OCI-LY1 (cell line): ENCODE measurements around the gene SSBP3.

ENCODE experiments used
- CTCF ChIP-seq: fragments of 200-600 bp; sonication (generic), shearing (Covaris generic); IDR thresholded peaks from 2 replicates; pipeline ENCODE4 v1.5.1; 2017; ENCODE audit warnings: mild to moderate bottlenecking, antibody characterized with exemption, low read length, moderate library complexity, mixed read lengths
- EZH2 ChIP-seq: fragments of 200-600 bp; sonication (generic), shearing (Covaris generic); IDR thresholded peaks from 2 replicates; pipeline ENCODE4 v1.8.0; 2017; ENCODE audit warnings: borderline replicate concordance, mixed run types, mild to moderate bottlenecking, antibody characterized with exemption, low read length, moderate library complexity, mixed read lengths

GRCh38 chr1:54239035-54239383, 167.2 kb downstream of the SSBP3 start:
- no peak for TF ChIP-seq CTCF
- TF ChIP-seq EZH2, result no peak
